Measurements from ENCODE around the gene ZBTB38. TPM values are rescaled to one million over a fixed set of nuclear protein-coding genes. Genes with fewer than 3 reads are reported as not detected.

Gene ZBTB38
- total and polyA plus RNA-seq, 2 of the 13 experiments (the other 11 are each of a cell fraction or from before 2014, with no cell fraction given): 26.8 to 51.7 TPM

GRCh38 chr3:141400073-141400971 is 32.0 kb downstream of the ZBTB38 start (continued):
- no peak for TF ChIP-seq POGK (CRISPR knock-in tag; conservative IDR thresholded peaks at IDR 0.05)
- peak; percentile 63; the same call in 1 of the 2 replicates for TF ChIP-seq RXRB (CRISPR knock-in tag; IDR thresholded peaks at IDR 0.05; ENCODE audit: borderline replicate concordance)
- TF ChIP-seq NAIF1 (CRISPR knock-in tag; IDR thresholded peaks at IDR 0.05; ENCODE audit: borderline replicate concordance): no peak
- peak; percentile 50 for TF ChIP-seq POLR2AphosphoS5 (IDR thresholded peaks at IDR 0.05; ENCODE audit: low read depth, low read length)
- TF ChIP-seq ZNF776 (CRISPR knock-in tag; IDR thresholded peaks at IDR 0.05): no peak
- TF ChIP-seq KLF11 (CRISPR knock-in tag; IDR thresholded peaks at IDR 0.05): no peak
- 0 out of 2 replicates have a peak, but pooled peaks have one; percentile 23 for TF ChIP-seq HMG20B (CRISPR knock-in tag; conservative IDR thresholded peaks at IDR 0.05)
- TF ChIP-seq LCORL (IDR thresholded peaks at IDR 0.05): no peak
- TF ChIP-seq LCORL (CRISPR knock-in tag; IDR thresholded peaks at IDR 0.05): no peak
- TF ChIP-seq, protein P1, sequence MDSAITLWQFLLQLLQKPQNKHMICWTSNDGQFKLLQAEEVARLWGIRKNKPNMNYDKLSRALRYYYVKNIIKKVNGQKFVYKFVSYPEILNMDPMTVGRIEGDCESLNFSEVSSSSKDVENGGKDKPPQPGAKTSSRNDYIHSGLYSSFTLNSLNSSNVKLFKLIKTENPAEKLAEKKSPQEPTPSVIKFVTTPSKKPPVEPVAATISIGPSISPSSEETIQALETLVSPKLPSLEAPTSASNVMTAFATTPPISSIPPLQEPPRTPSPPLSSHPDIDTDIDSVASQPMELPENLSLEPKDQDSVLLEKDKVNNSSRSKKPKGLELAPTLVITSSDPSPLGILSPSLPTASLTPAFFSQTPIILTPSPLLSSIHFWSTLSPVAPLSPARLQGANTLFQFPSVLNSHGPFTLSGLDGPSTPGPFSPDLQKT (CRISPR knock-in tag; IDR thresholded peaks at IDR 0.05; ENCODE audit: borderline replicate concordance): no peak
- peak; percentile 86 for TF ChIP-seq ARID5B (CRISPR knock-in tag; IDR thresholded peaks at IDR 0.05)
- no peak for TF ChIP-seq ZNF468 (CRISPR knock-in tag; IDR thresholded peaks at IDR 0.05)
- TF ChIP-seq ETV5 (CRISPR knock-in tag; IDR thresholded peaks at IDR 0.05; ENCODE audit: borderline replicate concordance): peak; percentile 10; the same call in 1 of the 2 replicates
- no peak for TF ChIP-seq PAX8 (CRISPR knock-in tag; IDR thresholded peaks at IDR 0.05; ENCODE audit: borderline replicate concordance)
- TF ChIP-seq NR2C2 (CRISPR knock-in tag; IDR thresholded peaks at IDR 0.05; ENCODE audit: borderline replicate concordance): peak; percentile 36; the same call in 1 of the 2 replicates
- TF ChIP-seq ZNF441 (CRISPR knock-in tag; IDR thresholded peaks at IDR 0.05; ENCODE audit: borderline replicate concordance): peak; percentile 66; the same call in 1 of the 2 replicates
- TF ChIP-seq, protein P2, sequence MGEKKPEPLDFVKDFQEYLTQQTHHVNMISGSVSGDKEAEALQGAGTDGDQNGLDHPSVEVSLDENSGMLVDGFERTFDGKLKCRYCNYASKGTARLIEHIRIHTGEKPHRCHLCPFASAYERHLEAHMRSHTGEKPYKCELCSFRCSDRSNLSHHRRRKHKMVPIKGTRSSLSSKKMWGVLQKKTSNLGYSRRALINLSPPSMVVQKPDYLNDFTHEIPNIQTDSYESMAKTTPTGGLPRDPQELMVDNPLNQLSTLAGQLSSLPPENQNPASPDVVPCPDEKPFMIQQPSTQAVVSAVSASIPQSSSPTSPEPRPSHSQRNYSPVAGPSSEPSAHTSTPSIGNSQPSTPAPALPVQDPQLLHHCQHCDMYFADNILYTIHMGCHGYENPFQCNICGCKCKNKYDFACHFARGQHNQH (CRISPR knock-in tag; IDR thresholded peaks at IDR 0.05): 0 out of 2 replicates have a peak, but pooled peaks have one; percentile 45
- peak; percentile 43; the same call in 1 of the 2 replicates for TF ChIP-seq GATA4 (IDR thresholded peaks at IDR 0.05; ENCODE audit: borderline replicate concordance, low read depth)
- TF ChIP-seq ATF3 (CRISPR knock-in tag; IDR thresholded peaks at IDR 0.05): no peak

Data from HepG2 (cell line).